GM18867 (cell line): ENCODE measurements around the gene SUFU.
"Not testable (repeated sequence)": the region's sequence is repeated elsewhere in the genome, so short reads cannot be mapped to it uniquely, and the experiment has no call there.

ENCODE experiments used
- ATAC-seq: cut with Tn5 transposase; IDR thresholded peaks from one replicate; pipeline ENCODE4 v1.9.1; 2021; ENCODE audit warnings: mild to moderate bottlenecking, moderate library complexity; ENCODE audit not compliant: unreplicated experiment

SUFU gene

GRCh38 chr10:102479651-102480050 lies 24.1 kb upstream of the SUFU start:
- ATAC-seq: no peak

- no peak for ATAC-seq
Observed at GRCh38 chr10:102480396-102480795, 23.4 kb upstream of the SUFU start.

GRCh38 chr10:102484021-102484420 lies 19.8 kb upstream of the SUFU start:
- no peak for ATAC-seq

- ATAC-seq: no peak
Observed at GRCh38 chr10:102485093-102485784, 18.5 kb upstream of the SUFU start.

GRCh38 chr10:102491136-102491535 lies 12.6 kb upstream of the SUFU start:
- ATAC-seq: no peak

- no peak for ATAC-seq
Observed at GRCh38 chr10:102492344-102492939, 11.3 kb upstream of the SUFU start.

- no peak for ATAC-seq
Observed at GRCh38 chr10:102492983-102493382, 10.8 kb upstream of the SUFU start.

GRCh38 chr10:102493771-102494170 lies 10.0 kb upstream of the SUFU start:
- ATAC-seq: no peak

- no peak for ATAC-seq
Observed at GRCh38 chr10:102497545-102497944, 6.2 kb upstream of the SUFU start.

GRCh38 chr10:102499356-102499755 lies 4.4 kb upstream of the SUFU start:
- no peak for ATAC-seq

- not testable (repeated sequence) for ATAC-seq
Observed at GRCh38 chr10:102500686-102501085, 3.1 kb upstream of the SUFU start.

- ATAC-seq: no peak
Observed at GRCh38 chr10:102501201-102502028, 2.4 kb upstream of the SUFU start.

- peak; percentile 72 for ATAC-seq
Observed at GRCh38 chr10:102502029-102502336, 1.8 kb upstream of the SUFU start.

GRCh38 chr10:102502337-102503151 lies 1.2 kb upstream of the SUFU start, which contains the start of gene ACTR1A:
Gene ACTR1A (minus strand): TSS chr10:102502712. CDS start chr10:102502647, 65 bp downstream.
- peak; percentile 42 for ATAC-seq

GRCh38 chr10:102504179-102504975 lies 605 bp downstream of the SUFU start:
- no peak for ATAC-seq

GRCh38 chr10:102504976-102505300 lies 1.2 kb downstream of the SUFU start:
- ATAC-seq: no peak

- ATAC-seq: no peak
Observed at GRCh38 chr10:102505462-102506115, 1.8 kb downstream of the SUFU start.

GRCh38 chr10:102507521-102507920 lies 3.7 kb downstream of the SUFU start:
- ATAC-seq: no peak

GRCh38 chr10:102508506-102508905 lies 4.7 kb downstream of the SUFU start:
- no peak for ATAC-seq

- ATAC-seq: no peak
Observed at GRCh38 chr10:102509387-102509786, 5.6 kb downstream of the SUFU start.
